ENCODE measurements around the gene DPP10. TPM values are rescaled to one million over a fixed set of nuclear protein-coding genes. Genes with fewer than 3 reads are reported as not detected.

The DPP10 gene
- total RNA-seq, 1 experiment from 2014 or later, result not detected

GRCh38 chr2:114700440-114700839 is 258.0 kb downstream of the DPP10 start:
- ChIA-PET POLR2A (ENCODE audit: unreplicated experiment) (no interaction called here), CTCF (no interaction called here)
- Histone ChIP-seq H4K20me1 (ENCODE audit: low read length) (no peaks in the 10 kb centered on the region), H3K9ac (ENCODE audit: low read length) (no peak overlapping the region), H3K36me3 (ENCODE audit: low read depth, low read length) (no peaks in the 10 kb centered on the region), H3K4me3 (ENCODE audit: low read length) (no peak overlapping the region), H3K9me3 (ENCODE audit: low read length) (no peaks in the 10 kb centered on the region), H3K4me2 (ENCODE audit: low read length) (no peak overlapping the region), H3K9me2 (replicated peaks; ENCODE audit: low read length) (no peaks in the 10 kb centered on the region), H3F3A (ENCODE audit: low read length, unreplicated experiment) (no peaks in the 10 kb centered on the region), H3K4me1 (ENCODE audit: insufficient read depth, low read length) (no peaks in the 10 kb centered on the region), H2AFZ (ENCODE audit: low read length) (no peak overlapping the region), H3K79me2 (ENCODE audit: low read length) (no peaks in the 10 kb centered on the region), H3K27ac (ENCODE audit: low read length) (no peak overlapping the region), H3K27me3 (ENCODE audit: low read length) (no peaks in the 10 kb centered on the region)
- TF ChIP-seq EZH2 (IDR thresholded peaks at IDR 0.05; ENCODE audit: low read length, unreplicated experiment) (no peak), EZH2phosphoT487 (IDR thresholded peaks at IDR 0.05; ENCODE audit: borderline replicate concordance, low read length) (no peak), CTCF (conservative IDR thresholded peaks at IDR 0.05; ENCODE audit: low read depth, low read length) (no peak)
- DNase-seq, result no peak
- no TSS peak for BruUV-seq (replicated peaks)
- ATAC-seq, result no peak
- intact Hi-C loops (cut with micrococcal nuclease), result no loop called here

GRCh38 chr2:114709936-114710850 is 267.8 kb downstream of the DPP10 start:
- H3K4me2 ChIP-seq (ENCODE audit: low read length), result no peak overlapping the region
- intact Hi-C loops (cut with micrococcal nuclease), result no loop called here
- no peak for ATAC-seq

More at GRCh38 chr2:114709936-114710850, 267.8 kb downstream of the DPP10 start:
- Histone ChIP-seq H3K27ac (ENCODE audit: low read length) (no peak overlapping the region), H3F3A (ENCODE audit: low read length, unreplicated experiment) (no peaks in the 10 kb centered on the region), H3K4me1 (ENCODE audit: insufficient read depth, low read length) (no peaks in the 10 kb centered on the region), H3K4me3 (ENCODE audit: low read length) (no peak overlapping the region), H3K9me2 (replicated peaks; ENCODE audit: low read length) (no peaks in the 10 kb centered on the region), H3K79me2 (ENCODE audit: low read length) (no peaks in the 10 kb centered on the region), H4K20me1 (ENCODE audit: low read length) (no peaks in the 10 kb centered on the region), H3K9me3 (ENCODE audit: low read length) (no peaks in the 10 kb centered on the region), H3K36me3 (ENCODE audit: low read depth, low read length) (no peaks in the 10 kb centered on the region), H3K27me3 (ENCODE audit: low read length) (no peaks in the 10 kb centered on the region), H2AFZ (ENCODE audit: low read length) (no peak overlapping the region), H3K9ac (ENCODE audit: low read length) (no peak overlapping the region)
- CTCF ChIA-PET, result no interaction called here
- DNase-seq, result no peak
- POLR2A ChIA-PET (ENCODE audit: unreplicated experiment), result no interaction called here
- TF ChIP-seq EZH2 (IDR thresholded peaks at IDR 0.05; ENCODE audit: low read length, unreplicated experiment), result no peak
- TF ChIP-seq CTCF (conservative IDR thresholded peaks at IDR 0.05; ENCODE audit: low read depth, low read length), result no peak
- no peak for TF ChIP-seq EZH2phosphoT487 (IDR thresholded peaks at IDR 0.05; ENCODE audit: borderline replicate concordance, low read length)
- no TSS peak for BruUV-seq (replicated peaks)

Data from PC-3 (cell line).